Activated T-helper 9 cell treated with anti-CD3 and anti-CD28 coated beads, Interleukin-2, amount 50 U/mL, for 16 hours (primary cell): ENCODE data around the gene FIGNL2.
"Not testable (repeated sequence)": the region's sequence is repeated elsewhere in the genome, so short reads cannot be mapped to it uniquely, and the experiment has no call there.

ENCODE experiments used
- DNase-seq: peaks from one replicate; pipeline ENCODE4 v3.0.0-alpha.2; 2020; ENCODE audit warnings: low read depth

The FIGNL2 gene

GRCh38 chr12:51848326-51848727 is at the start of gene FIGNL2:
FIGNL2 (minus strand) TSS chr12:51848718; CDS start chr12:51822413, 26,305 bp downstream.
- no peak for DNase-seq

GRCh38 chr12:51897181-51897580 is 48.7 kb upstream of the FIGNL2 start:
- DNase-seq: no peak

- no peak for DNase-seq
Measured at GRCh38 chr12:51896236-51896635, 47.7 kb upstream of the FIGNL2 start.

- no peak for DNase-seq
Measured at GRCh38 chr12:51895378-51896135, 47.0 kb upstream of the FIGNL2 start.

GRCh38 chr12:51893786-51894185 is 45.3 kb upstream of the FIGNL2 start:
- no peak for DNase-seq

GRCh38 chr12:51891843-51892242 is 43.3 kb upstream of the FIGNL2 start:
- DNase-seq: no peak

GRCh38 chr12:51890511-51891171 is 42.1 kb upstream of the FIGNL2 start:
- no peak for DNase-seq

GRCh38 chr12:51890133-51890464 is 41.6 kb upstream of the FIGNL2 start:
- DNase-seq: no peak

- no peak for DNase-seq
Measured at GRCh38 chr12:51889216-51890132, 41.0 kb upstream of the FIGNL2 start.

- no peak for DNase-seq
Measured at GRCh38 chr12:51888316-51889215, 40.0 kb upstream of the FIGNL2 start.

- DNase-seq: no peak
Measured at GRCh38 chr12:51887476-51888315, 39.2 kb upstream of the FIGNL2 start, which contains the start of gene ANKRD33. ANKRD33 (plus strand) TSS chr12:51888103; CDS start chr12:51888187, 84 bp downstream.

GRCh38 chr12:51886021-51886710 is 37.6 kb upstream of the FIGNL2 start:
- no peak for DNase-seq

GRCh38 chr12:51885294-51886020 is 36.9 kb upstream of the FIGNL2 start:
- DNase-seq: not testable (repeated sequence)

GRCh38 chr12:51884676-51885229 is 36.2 kb upstream of the FIGNL2 start:
- DNase-seq: no peak

- DNase-seq: no peak
Measured at GRCh38 chr12:51883998-51884675, 35.6 kb upstream of the FIGNL2 start.

GRCh38 chr12:51883295-51883694 is 34.8 kb upstream of the FIGNL2 start:
- DNase-seq: no peak

GRCh38 chr12:51879102-51879501 is 30.6 kb upstream of the FIGNL2 start:
- no peak for DNase-seq

GRCh38 chr12:51874486-51874885 is 26.0 kb upstream of the FIGNL2 start:
- no peak for DNase-seq
